Measurements from ENCODE around the gene SERPINB10.

Gene SERPINB10

GRCh38 chr18:63977040-63977439, 69.3 kb downstream of the SERPINB10 start:
- Histone ChIP-seq H3K18ac (ENCODE audit: low read depth in 1 of 2, low read length in 2 of 2) (no peak overlapping the region), H3K14ac (ENCODE audit: low read length in 2 of 2) (no peak overlapping the region), H2BK5ac (ENCODE audit: low read depth, low read length, poor library complexity, severe bottlenecking) (no peak overlapping the region), H3K4ac (ENCODE audit: low read depth in 1 of 2, low read length in 2 of 2) (no peak overlapping the region), H3K36me3 (ENCODE audit: control insufficient read depth in 1 of 2, insufficient read depth in 2 of 2, low read depth in 1 of 2, low read length in 2 of 2) (peaks cover 5 to 14% of the 10 kb centered on the region in 2 experiments), H3K27me3 (ENCODE audit: control insufficient read depth in 1 of 2, insufficient read depth in 1 of 2, low read length in 2 of 2) (no peaks in the 10 kb centered on the region), H3K27ac (ENCODE audit: low read length, poor library complexity, severe bottlenecking) (no peak overlapping the region), H4K8ac (ENCODE audit: low read length) (no peak overlapping the region), H3K9ac (ENCODE audit: low read length) (no peak overlapping the region), H2AFZ (ENCODE audit: low read depth, low read length) (no peak overlapping the region), H3K9me3 (ENCODE audit: control insufficient read depth, low read length) (no peaks in the 10 kb centered on the region), H2BK15ac (ENCODE audit: low read depth, poor library complexity, severe bottlenecking) (no peak overlapping the region), H2AK5ac (ENCODE audit: low read length, severe bottlenecking) (no peak overlapping the region), H3K23ac (ENCODE audit: low read length in 2 of 2) (no peak overlapping the region), H3K4me1 (ENCODE audit: control insufficient read depth, insufficient read depth, low read depth, low read length) (no peaks in the 10 kb centered on the region), H2BK12ac (ENCODE audit: low read length in 2 of 2) (no peak overlapping the region), H4K91ac (ENCODE audit: low read length) (no peak overlapping the region), H3K79me1 (replicated peaks; ENCODE audit: low read length, poor library complexity, severe bottlenecking) (peaks cover 24% of the 10 kb centered on the region), H2BK120ac (ENCODE audit: low read depth, low read length) (no peak overlapping the region), H3K4me3 (ENCODE audit: insufficient read depth in 1 of 2, low read depth in 1 of 2, low read length in 2 of 2) (no peak overlapping the region), H3K4me2 (ENCODE audit: low read length, poor library complexity, severe bottlenecking) (no peak overlapping the region)
- DNase-seq: no peak
- WGBS: 95% methylated on average over 3 of the region's 3 CpGs

DNA sequence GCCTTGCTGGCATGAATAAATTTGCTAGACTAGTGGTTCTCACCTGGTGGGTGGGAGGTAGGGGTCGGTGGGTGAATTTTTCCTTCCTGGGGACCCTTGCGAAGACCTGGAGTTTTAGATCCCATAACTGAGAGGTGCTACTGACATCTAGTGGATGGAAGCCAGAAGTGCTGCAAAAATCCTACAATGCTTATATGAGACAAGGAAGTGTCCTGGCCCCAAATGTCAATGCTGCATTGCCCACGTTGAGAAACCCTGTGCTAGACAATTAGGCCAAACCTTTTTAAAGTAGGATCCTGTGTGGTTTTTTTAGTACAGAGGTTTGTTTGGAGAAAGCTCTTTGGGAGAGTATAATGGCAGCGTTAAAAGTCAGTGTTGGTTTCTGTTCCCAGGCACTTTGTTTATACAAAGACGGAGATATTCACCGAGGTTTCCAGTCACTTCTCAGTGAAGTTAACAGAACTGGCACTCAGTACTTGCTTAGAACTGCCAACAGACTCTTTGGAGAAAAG, 71.7 kb downstream of the SERPINB10 start:
- Histone ChIP-seq H3K9ac (ENCODE audit: low read length) (peak overlapping the region; percentile 80), H3K4me2 (ENCODE audit: low read length, poor library complexity, severe bottlenecking) (peak overlapping the region; percentile 72), H3K36me3 (ENCODE audit: control insufficient read depth in 1 of 2, insufficient read depth in 2 of 2, low read depth in 1 of 2, low read length in 2 of 2) (peaks cover 10 to 37% of the 10 kb centered on the region in 2 experiments), H3K4me3 (ENCODE audit: insufficient read depth in 1 of 2, low read depth in 1 of 2, low read length in 2 of 2) (peak overlapping the region in 1 of 2 experiments; percentile 80), H3K79me1 (replicated peaks; ENCODE audit: low read length, poor library complexity, severe bottlenecking) (peaks cover 24% of the 10 kb centered on the region), H3K27ac (ENCODE audit: low read length, poor library complexity, severe bottlenecking) (no peak overlapping the region), H2BK120ac (ENCODE audit: low read depth, low read length) (no peak overlapping the region), H3K4me1 (ENCODE audit: control insufficient read depth, insufficient read depth, low read depth, low read length) (no peaks in the 10 kb centered on the region), H4K91ac (ENCODE audit: low read length) (no peak overlapping the region), H3K9me3 (ENCODE audit: control insufficient read depth, low read length) (no peaks in the 10 kb centered on the region), H4K8ac (ENCODE audit: low read length) (no peak overlapping the region), H3K14ac (ENCODE audit: low read length in 2 of 2) (no peak overlapping the region), H3K18ac (ENCODE audit: low read depth in 1 of 2, low read length in 2 of 2) (no peak overlapping the region), H2BK12ac (ENCODE audit: low read length in 2 of 2) (no peak overlapping the region), H2BK5ac (ENCODE audit: low read depth, low read length, poor library complexity, severe bottlenecking) (no peak overlapping the region), H2BK15ac (ENCODE audit: low read depth, poor library complexity, severe bottlenecking) (no peak overlapping the region), H3K27me3 (ENCODE audit: control insufficient read depth in 1 of 2, insufficient read depth in 1 of 2, low read length in 2 of 2) (no peaks in the 10 kb centered on the region), H2AFZ (ENCODE audit: low read depth, low read length) (no peak overlapping the region), H3K23ac (ENCODE audit: low read length in 2 of 2) (no peak overlapping the region), H2AK5ac (ENCODE audit: low read length, severe bottlenecking) (no peak overlapping the region), H3K4ac (ENCODE audit: low read depth in 1 of 2, low read length in 2 of 2) (peak overlapping the region in 1 of 2 experiments; percentile 20)
- WGBS: 12% methylated on average over 6 of the region's 6 CpGs
- DNase-seq: peak; percentile 83

DNA sequence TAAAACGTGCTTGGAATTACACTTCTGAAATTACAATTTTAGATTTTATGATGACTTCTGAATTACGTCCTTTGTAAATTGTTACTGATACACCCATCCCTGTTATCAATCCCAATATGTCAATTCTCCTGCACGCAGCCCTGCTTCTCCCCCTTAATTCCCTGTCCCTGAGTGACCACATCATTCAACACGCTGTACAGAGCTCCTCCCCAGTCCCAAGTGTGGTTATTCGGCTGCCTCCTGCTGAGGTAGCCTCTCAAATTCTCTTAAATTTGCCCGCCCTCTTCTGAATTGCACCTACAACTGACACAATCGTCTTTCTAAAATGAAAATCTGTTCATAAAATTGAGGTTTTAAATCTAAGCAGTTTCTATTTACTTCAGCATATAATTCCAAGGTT, 72.3 kb downstream of the SERPINB10 start:
- peaks cover 19% of the 10 kb centered on the region for H3K79me1 ChIP-seq (replicated peaks; ENCODE audit: low read length, poor library complexity, severe bottlenecking)
- H3K4me2 ChIP-seq (ENCODE audit: low read length, poor library complexity, severe bottlenecking): no peak overlapping the region
- H3K27me3 ChIP-seq (ENCODE audit: control insufficient read depth in 1 of 2, insufficient read depth in 1 of 2, low read length in 2 of 2): no peaks in the 10 kb centered on the region
- H3K36me3 ChIP-seq (ENCODE audit: control insufficient read depth in 1 of 2, insufficient read depth in 2 of 2, low read depth in 1 of 2, low read length in 2 of 2): peaks cover 10 to 43% of the 10 kb centered on the region in 2 experiments
- WGBS: 87% methylated on average over 7 of the region's 7 CpGs
- no peaks in the 10 kb centered on the region for H3K9me3 ChIP-seq (ENCODE audit: control insufficient read depth, low read length)
- peak overlapping the region; percentile 80 for H3K9ac ChIP-seq (ENCODE audit: low read length)
- H3K18ac ChIP-seq (ENCODE audit: low read depth in 1 of 2, low read length in 2 of 2): peak overlapping the region in 1 of 2 experiments; percentile 82
- no peak overlapping the region for H3K23ac ChIP-seq (ENCODE audit: low read length in 2 of 2)
- no peak overlapping the region for H4K91ac ChIP-seq (ENCODE audit: low read length)
- H3K4me3 ChIP-seq (ENCODE audit: insufficient read depth in 1 of 2, low read depth in 1 of 2, low read length in 2 of 2): peak overlapping the region in 1 of 2 experiments; percentile 80
- no peak overlapping the region for H3K14ac ChIP-seq (ENCODE audit: low read length in 2 of 2)
- no peak overlapping the region for H2BK15ac ChIP-seq (ENCODE audit: low read depth, poor library complexity, severe bottlenecking)
- peak overlapping the region in 1 of 2 experiments; percentile 83 for H2BK12ac ChIP-seq (ENCODE audit: low read length in 2 of 2)
- H3K4me1 ChIP-seq (ENCODE audit: control insufficient read depth, insufficient read depth, low read depth, low read length): no peaks in the 10 kb centered on the region
- no peak overlapping the region for H2AK5ac ChIP-seq (ENCODE audit: low read length, severe bottlenecking)
- no peak overlapping the region for H2BK5ac ChIP-seq (ENCODE audit: low read depth, low read length, poor library complexity, severe bottlenecking)
- H3K4ac ChIP-seq (ENCODE audit: low read depth in 1 of 2, low read length in 2 of 2): peak overlapping the region in 1 of 2 experiments; percentile 80
- no peak overlapping the region for H4K8ac ChIP-seq (ENCODE audit: low read length)
- H2AFZ ChIP-seq (ENCODE audit: low read depth, low read length): no peak overlapping the region
- no peak for DNase-seq
- no peak overlapping the region for H3K27ac ChIP-seq (ENCODE audit: low read length, poor library complexity, severe bottlenecking)
- H2BK120ac ChIP-seq (ENCODE audit: low read depth, low read length): no peak overlapping the region

- peaks cover 12 to 52% of the 10 kb centered on the region in 2 experiments for H3K36me3 ChIP-seq (ENCODE audit: control insufficient read depth in 1 of 2, insufficient read depth in 2 of 2, low read depth in 1 of 2, low read length in 2 of 2)
- WGBS: 96% methylated on average over 6 of the region's 6 CpGs
These were observed 73.2 kb downstream of the SERPINB10 start for GRCh38 chr18:63980896-63981460.

More at GRCh38 chr18:63980896-63981460, 73.2 kb downstream of the SERPINB10 start:
- peak overlapping the region; percentile 80 for H3K9ac ChIP-seq (ENCODE audit: low read length)
- no peak overlapping the region for H2BK120ac ChIP-seq (ENCODE audit: low read depth, low read length)
- no peak overlapping the region for H3K18ac ChIP-seq (ENCODE audit: low read depth in 1 of 2, low read length in 2 of 2)
- H3K23ac ChIP-seq (ENCODE audit: low read length in 2 of 2): no peak overlapping the region
- H2BK12ac ChIP-seq (ENCODE audit: low read length in 2 of 2): no peak overlapping the region
- H3K27ac ChIP-seq (ENCODE audit: low read length, poor library complexity, severe bottlenecking): no peak overlapping the region
- DNase-seq: no peak
- no peaks in the 10 kb centered on the region for H3K4me1 ChIP-seq (ENCODE audit: control insufficient read depth, insufficient read depth, low read depth, low read length)
- no peaks in the 10 kb centered on the region for H3K9me3 ChIP-seq (ENCODE audit: control insufficient read depth, low read length)
- H2AK5ac ChIP-seq (ENCODE audit: low read length, severe bottlenecking): no peak overlapping the region
- no peak overlapping the region for H3K14ac ChIP-seq (ENCODE audit: low read length in 2 of 2)
- no peak overlapping the region for H4K8ac ChIP-seq (ENCODE audit: low read length)
- H3K4me2 ChIP-seq (ENCODE audit: low read length, poor library complexity, severe bottlenecking): no peak overlapping the region
- H2AFZ ChIP-seq (ENCODE audit: low read depth, low read length): no peak overlapping the region
- no peak overlapping the region for H2BK15ac ChIP-seq (ENCODE audit: low read depth, poor library complexity, severe bottlenecking)
- H4K91ac ChIP-seq (ENCODE audit: low read length): peak overlapping the region; percentile 48
- H3K4me3 ChIP-seq (ENCODE audit: insufficient read depth in 1 of 2, low read depth in 1 of 2, low read length in 2 of 2): no peak overlapping the region
- H3K27me3 ChIP-seq (ENCODE audit: control insufficient read depth in 1 of 2, insufficient read depth in 1 of 2, low read length in 2 of 2): no peaks in the 10 kb centered on the region
- H3K4ac ChIP-seq (ENCODE audit: low read depth in 1 of 2, low read length in 2 of 2): no peak overlapping the region
- peaks cover 18% of the 10 kb centered on the region for H3K79me1 ChIP-seq (replicated peaks; ENCODE audit: low read length, poor library complexity, severe bottlenecking)
- no peak overlapping the region for H2BK5ac ChIP-seq (ENCODE audit: low read depth, low read length, poor library complexity, severe bottlenecking)
